Activated CD4-positive, alpha-beta T cell treated with anti-CD3 and anti-CD28 coated beads for 36 hours (primary cell): ENCODE measurements around the gene KCNK1. TPM values are rescaled to one million over a fixed set of nuclear protein-coding genes. Genes with fewer than 3 reads are reported as not detected.
"Not testable (repeated sequence)": the region's sequence is repeated elsewhere in the genome, so short reads cannot be mapped to it uniquely, and the experiment has no call there.

Source experiments
- ATAC-seq: fragments of 200-7000 bp; cut with Tn5 transposase; one replicate; pipeline ENCODE4 v1.10.0; 2021; ENCODE audit warnings: mild to moderate bottlenecking, moderate library complexity
- CTCF ChIA-PET: fragments of 350-600 bp; sonication (Branson Sonifier 250); formaldehyde crosslinking; loops from one replicate; lab custom pipeline; 2021; ENCODE audit warnings: antibody characterized with exemption; lab: Charles Lee
- POLR2A ChIA-PET: fragments of 350-600 bp; sonication (Branson Sonifier 250); formaldehyde crosslinking; loops from one replicate; lab custom pipeline; 2021; ENCODE audit warnings: antibody characterized with exemption, inconsistent platforms; lab: Charles Lee
- DNase-seq: peaks from one replicate; pipeline ENCODE4 v3.0.0-alpha.2; 2020
- H3K27ac Mint-ChIP-seq: one replicate; pipeline ENCODE4 v1.8.0; 2021; ENCODE audit warnings: mixed read lengths
- H3K27me3 Mint-ChIP-seq: one replicate; pipeline ENCODE4 v1.8.0; 2021; ENCODE audit warnings: mixed read lengths
- H3K36me3 Mint-ChIP-seq: one replicate; pipeline ENCODE4 v1.8.0; 2021; ENCODE audit warnings: low read depth, mixed read lengths
- H3K4me1 Mint-ChIP-seq: one replicate; pipeline ENCODE4 v1.8.0; 2021; ENCODE audit warnings: mixed read lengths
- H3K4me3 Mint-ChIP-seq: one replicate; pipeline ENCODE4 v1.8.0; 2021; ENCODE audit warnings: mild to moderate bottlenecking, moderate library complexity, mixed read lengths
- H3K9me3 Mint-ChIP-seq: one replicate; pipeline ENCODE4 v1.8.0; 2021; ENCODE audit warnings: low read depth, mixed read lengths
- intact Hi-C, 2 experiments: fragments of 100-400 bp; cut with DNase I in 1 of 2; cut with micrococcal nuclease in 1 of 2; formaldehyde crosslinking; loops; one replicate each; pipeline versions ENCODE4 v1.14.2 to v1.15.1; 2022 to 2024; cut with DNase I, micrococcal nuclease
- total RNA-seq, 2 experiments: library from RNA; stranded (reverse); gene quantifications; one replicate each; pipeline ENCODE4 v1.2.3, GENCODE V29; 2021

KCNK1 gene
- total RNA-seq, 2 experiments from 2014 or later, result 0.91 to 1.1 TPM

DNA sequence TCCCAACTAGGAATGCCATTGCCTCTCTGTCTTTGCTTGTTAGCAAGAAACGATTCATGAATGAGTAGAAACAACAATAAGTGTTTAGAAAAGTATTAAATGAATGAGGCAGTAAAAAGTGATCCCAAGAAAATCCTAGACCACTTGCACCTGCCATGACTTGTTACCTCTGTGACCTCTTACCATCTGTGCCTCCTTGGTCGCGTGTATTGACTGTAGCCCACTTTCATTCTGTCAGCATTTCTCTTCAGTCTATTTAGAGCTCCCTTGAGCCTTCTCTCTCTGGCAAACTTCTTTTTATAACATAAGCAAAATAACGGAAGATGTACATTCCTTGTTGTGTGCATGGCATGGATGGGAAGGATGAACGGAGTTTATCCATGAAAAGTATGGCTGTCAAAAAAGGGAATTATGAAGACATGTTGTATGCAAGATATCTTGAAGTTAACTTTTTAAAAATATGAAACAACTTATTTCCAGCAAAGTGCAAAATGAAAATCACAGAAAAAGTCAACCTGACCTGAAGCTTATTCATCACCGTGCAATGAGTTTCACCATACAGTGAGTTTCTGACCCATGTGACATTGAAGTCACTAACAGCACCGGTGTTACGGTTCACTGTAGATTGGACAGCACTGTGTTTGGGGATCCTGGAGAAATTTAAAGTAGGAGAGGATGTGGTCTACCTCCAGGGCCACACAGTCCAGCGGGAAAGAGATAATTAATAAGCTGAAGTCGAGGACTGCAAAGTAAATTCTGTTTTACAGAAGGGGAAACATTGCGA is 47.7 kb downstream of the KCNK1 start:
- ChIA-PET CTCF (no interaction called here), POLR2A (no interaction called here)
- intact Hi-C loops, result no loop called here
- H3K27me3 Mint-ChIP-seq, result peaks cover 8% of the 10 kb centered on the region
- no peaks in the 10 kb centered on the region for H3K36me3 Mint-ChIP-seq
- DNase-seq (no peak), ATAC-seq (no peak)
- H3K27ac Mint-ChIP-seq, result no peak overlapping the region
- no peaks in the 10 kb centered on the region for H3K9me3 Mint-ChIP-seq
- H3K4me1 Mint-ChIP-seq, result no peaks in the 10 kb centered on the region
- H3K4me3 Mint-ChIP-seq, result no peak overlapping the region

DNA sequence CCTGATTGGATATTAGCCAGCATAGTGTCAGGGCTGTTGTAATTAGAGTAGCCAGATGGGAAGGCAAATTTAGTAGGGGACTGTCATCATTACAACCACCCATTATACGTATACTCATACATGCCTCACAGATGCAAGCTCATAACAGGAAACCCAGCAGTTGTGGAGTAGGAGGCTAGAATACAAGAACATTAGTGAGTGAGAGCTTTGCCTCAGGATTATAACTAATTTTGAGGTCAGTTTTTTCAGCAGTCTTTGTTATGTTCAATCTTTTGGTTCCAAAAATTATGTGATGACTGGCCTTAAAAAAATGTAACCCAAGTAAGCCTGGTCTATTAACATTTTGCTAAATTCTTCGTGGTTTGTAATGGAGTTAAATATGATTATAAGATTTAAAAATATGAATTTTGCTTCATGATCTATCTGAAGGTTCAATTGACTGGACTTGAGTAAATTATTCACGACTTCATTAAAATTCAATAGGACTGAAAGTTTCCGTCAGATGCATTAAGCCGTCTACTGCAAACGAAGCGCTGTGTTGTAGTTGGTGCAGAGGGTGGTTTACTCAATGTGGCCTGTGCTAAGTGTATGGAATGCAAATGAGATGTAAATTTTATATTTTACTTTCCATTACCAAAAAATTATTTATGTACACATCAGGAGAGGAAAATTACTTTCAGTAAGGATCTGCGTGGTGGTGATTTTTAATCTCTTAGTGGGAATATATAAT is 48.8 kb downstream of the KCNK1 start:
- CTCF ChIA-PET, result no interaction called here
- Mint-ChIP-seq H3K4me3 (no peak overlapping the region), H3K36me3 (no peaks in the 10 kb centered on the region), H3K9me3 (no peaks in the 10 kb centered on the region), H3K27me3 (peaks cover 3% of the 10 kb centered on the region), H3K27ac (no peak overlapping the region), H3K4me1 (no peaks in the 10 kb centered on the region)
- ATAC-seq (no peak), DNase-seq (no peak)
- intact Hi-C loops, result no loop called here
- POLR2A ChIA-PET, result no interaction called here

DNA sequence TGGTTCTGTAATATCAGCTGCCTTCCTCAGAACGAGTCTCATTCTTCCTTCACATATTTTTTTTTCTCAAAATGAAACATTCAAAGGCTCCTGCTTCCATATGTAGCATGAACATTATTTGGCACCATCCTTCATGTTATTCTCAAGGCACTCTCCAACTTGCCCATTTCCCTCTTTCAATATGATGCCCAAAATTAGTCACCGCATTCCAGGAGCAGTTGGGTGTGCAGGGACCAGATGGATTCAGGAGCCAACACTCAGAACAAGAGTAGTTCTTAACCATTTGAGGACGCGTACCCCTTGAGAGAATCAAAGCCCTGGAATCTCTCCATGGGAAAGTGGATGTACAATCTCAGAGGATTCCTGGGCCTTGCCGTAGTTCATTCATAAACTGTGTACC is 50.3 kb downstream of the KCNK1 start:
- Mint-ChIP-seq H3K4me3 (no peak overlapping the region), H3K36me3 (no peaks in the 10 kb centered on the region), H3K4me1 (peaks cover 2% of the 10 kb centered on the region), H3K27me3 (peaks cover 3% of the 10 kb centered on the region), H3K9me3 (no peaks in the 10 kb centered on the region), H3K27ac (no peak overlapping the region)
- intact Hi-C loops, result no loop called here
- no peak for DNase-seq
- ChIA-PET CTCF (interaction anchor here (0.6 kb wide), 1 partner anchor 358 kb away, joined by 3 read pairs; no protein-coding TSS in a partner anchor), POLR2A (no interaction called here)
- ATAC-seq, result no peak

DNA sequence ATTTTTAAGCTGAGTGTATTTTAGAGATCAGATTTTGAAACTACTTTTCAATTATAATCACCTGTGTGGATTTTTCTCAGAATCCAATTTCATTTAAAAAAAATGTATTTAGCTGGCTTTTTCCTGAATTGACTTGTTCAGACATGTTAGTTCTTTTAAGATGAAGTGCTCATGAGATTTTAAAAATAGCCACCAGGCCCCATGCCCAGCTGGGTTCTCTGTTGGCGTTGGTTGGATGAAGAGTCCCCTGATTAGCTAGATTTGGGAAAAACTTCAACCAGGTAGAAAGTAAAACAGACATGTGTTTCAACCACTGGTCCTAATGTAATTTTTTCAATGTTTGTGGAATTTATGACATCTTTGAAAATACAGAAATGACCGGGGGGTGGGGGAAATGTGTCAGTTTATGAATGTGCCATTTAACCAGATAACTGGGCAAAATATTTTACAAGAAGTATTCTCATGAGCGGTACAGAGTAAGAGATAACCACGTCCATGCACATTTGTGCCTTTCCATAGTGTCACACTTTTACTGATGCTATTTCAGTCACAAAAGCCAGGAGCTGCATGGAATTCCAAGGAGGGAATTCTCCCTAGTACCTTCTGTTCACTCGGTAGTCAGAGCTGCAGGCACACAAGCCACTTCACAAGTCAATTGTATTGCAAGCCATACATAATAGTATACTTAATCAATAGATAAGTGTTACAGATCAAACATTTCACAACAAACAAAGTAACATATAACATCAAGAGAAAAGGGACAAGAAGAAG is 51.1 kb downstream of the KCNK1 start:
- no peak overlapping the region for H3K27ac Mint-ChIP-seq
- H3K27me3 Mint-ChIP-seq, result peaks cover 3% of the 10 kb centered on the region
- no peak overlapping the region for H3K4me3 Mint-ChIP-seq
- ATAC-seq (no peak), DNase-seq (no peak)
- POLR2A ChIA-PET, result interaction anchor here (0.7 kb wide), 1 partner anchor 158 kb away, joined by 3 read pairs; no protein-coding TSS in a partner anchor
- H3K9me3 Mint-ChIP-seq, result no peaks in the 10 kb centered on the region
- peaks cover 2% of the 10 kb centered on the region for H3K4me1 Mint-ChIP-seq
- CTCF ChIA-PET, result interaction anchor here (0.6 to 1.3 kb wide), 2 partner anchors 8 to 296 kb away, joined by 3 to 5 read pairs; no protein-coding TSS in a partner anchor
- intact Hi-C loops, result no loop called here
- H3K36me3 Mint-ChIP-seq, result no peaks in the 10 kb centered on the region

DNA sequence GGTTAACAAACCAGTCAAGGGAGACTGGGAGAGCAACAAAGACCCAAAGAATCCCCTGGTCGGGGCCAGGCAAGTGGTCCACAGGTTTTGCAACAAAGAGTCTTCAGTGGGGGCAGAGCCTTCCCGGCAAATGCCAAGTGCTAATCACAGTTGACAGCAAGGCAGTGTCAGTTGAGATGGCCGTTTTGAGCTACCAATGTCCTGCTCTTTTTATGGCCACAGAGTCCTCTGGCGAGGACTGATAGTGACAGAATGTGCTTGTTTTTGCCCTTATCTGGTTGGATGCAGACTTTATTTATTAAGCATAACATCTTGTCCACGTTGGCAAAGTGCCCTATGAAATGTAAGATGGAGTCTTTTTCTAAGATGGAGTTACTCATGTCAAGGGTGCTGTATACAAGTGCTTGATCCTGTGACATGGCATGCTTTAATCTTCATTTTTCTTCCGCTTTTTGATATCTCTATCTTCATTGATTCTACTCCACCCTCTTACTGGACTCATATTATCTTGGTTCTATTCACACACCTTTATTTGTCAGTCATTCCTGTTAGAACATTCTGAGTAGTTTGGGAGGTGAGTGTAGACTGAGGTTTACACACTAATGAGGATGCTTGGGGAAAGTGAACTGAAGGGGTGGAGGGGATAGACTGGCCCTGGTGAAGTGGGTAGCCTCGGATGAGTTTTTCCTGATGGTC is 51.8 kb downstream of the KCNK1 start:
- ATAC-seq (no peak), DNase-seq (no peak)
- POLR2A ChIA-PET, result no interaction called here
- Mint-ChIP-seq H3K36me3 (no peaks in the 10 kb centered on the region), H3K9me3 (no peaks in the 10 kb centered on the region), H3K27me3 (peaks cover 3% of the 10 kb centered on the region), H3K4me3 (no peak overlapping the region), H3K27ac (no peak overlapping the region), H3K4me1 (peaks cover 2% of the 10 kb centered on the region)
- intact Hi-C loops, result no loop called here
- CTCF ChIA-PET, result interaction anchor here (0.6 to 1.3 kb wide), 2 partner anchors 9 to 296 kb away, joined by 3 to 5 read pairs; no protein-coding TSS in a partner anchor

DNA sequence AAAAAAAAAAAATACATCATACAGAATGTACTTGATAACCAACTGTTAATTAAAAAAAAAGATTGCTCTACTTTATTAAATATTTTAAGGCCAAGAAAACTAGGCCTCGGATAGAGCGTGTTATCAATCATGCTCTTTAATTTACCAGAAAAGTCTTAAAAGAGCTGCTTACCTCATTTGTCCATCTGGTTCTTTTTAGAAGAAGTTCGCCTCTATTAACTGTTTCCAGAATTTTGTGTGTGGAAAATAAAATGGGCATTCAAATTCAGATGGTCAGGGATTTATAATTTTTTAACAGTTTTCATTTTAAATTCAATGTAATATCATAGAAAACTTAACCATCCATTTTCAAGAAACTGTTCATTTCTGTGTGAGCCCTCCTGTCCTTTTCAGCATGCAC is 53.8 kb downstream of the KCNK1 start:
- ChIA-PET CTCF (no interaction called here), POLR2A (no interaction called here)
- peaks cover 7% of the 10 kb centered on the region for H3K27me3 Mint-ChIP-seq
- no peak overlapping the region for H3K27ac Mint-ChIP-seq
- no peaks in the 10 kb centered on the region for H3K36me3 Mint-ChIP-seq
- no peak overlapping the region for H3K4me3 Mint-ChIP-seq
- peaks cover 2% of the 10 kb centered on the region for H3K4me1 Mint-ChIP-seq
- DNase-seq (no peak), ATAC-seq (no peak)
- intact Hi-C loops, result loop anchor here in 1 of 2 experiments (2.0 kb wide), 1 partner anchor 69 kb away; no protein-coding TSS in a partner anchor
- no peaks in the 10 kb centered on the region for H3K9me3 Mint-ChIP-seq

DNA sequence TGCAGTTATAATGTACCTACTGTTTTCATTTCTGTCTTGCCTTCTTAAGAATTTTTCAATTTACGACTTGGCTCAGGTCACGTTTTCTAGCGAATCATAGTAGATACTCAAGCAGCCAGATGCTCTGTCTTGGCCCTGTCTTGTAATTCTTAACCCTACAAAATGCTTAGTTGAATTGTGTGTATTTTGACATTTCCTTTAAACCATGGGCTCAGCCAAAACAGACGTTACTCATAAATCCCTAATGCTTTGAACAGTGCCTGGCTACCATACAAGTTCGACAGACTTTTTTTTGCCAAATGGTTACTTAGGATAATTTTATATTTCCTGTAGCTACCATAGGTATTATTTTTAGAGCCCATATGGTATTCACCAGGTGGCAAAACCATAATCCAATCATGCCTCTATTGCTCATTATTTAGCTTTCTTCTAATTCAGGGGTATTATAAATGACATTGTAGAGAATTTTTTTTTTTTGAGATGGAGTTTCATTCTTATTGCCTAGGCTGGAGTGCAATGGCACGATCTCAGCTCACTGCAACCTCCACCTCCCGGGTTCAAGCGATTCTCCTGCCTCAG is 54.3 kb downstream of the KCNK1 start:
- Mint-ChIP-seq H3K27ac (no peak overlapping the region), H3K27me3 (peaks cover 12% of the 10 kb centered on the region)
- POLR2A ChIA-PET, result no interaction called here

DNA sequence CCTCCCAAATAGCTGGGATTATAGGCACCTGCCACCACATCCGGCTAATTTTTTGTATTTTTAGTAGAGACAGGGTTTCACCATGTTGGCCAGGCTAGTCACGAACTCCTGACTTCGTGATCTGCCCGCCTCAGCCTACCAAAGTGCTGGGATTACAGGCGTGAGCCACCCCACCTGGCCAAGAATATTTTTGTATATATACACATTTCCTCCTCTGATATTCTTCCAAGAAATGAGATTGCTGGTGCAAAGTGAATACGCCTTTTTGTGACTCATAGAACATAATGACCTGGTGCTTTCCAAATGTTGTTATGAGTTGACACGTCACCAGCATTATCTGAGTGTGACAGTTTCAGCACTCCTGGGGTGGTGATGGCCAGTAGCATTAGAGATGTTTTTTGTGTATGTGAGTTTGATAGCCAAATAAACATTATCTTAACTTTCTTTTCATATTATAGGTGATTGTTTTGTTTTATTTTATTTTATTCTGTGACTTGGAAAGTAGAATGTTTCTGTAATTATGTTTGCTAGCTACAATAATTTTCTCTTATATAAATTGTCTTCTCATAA is 54.9 kb downstream of the KCNK1 start:
- Mint-ChIP-seq H3K4me1 (peaks cover 2% of the 10 kb centered on the region), H3K27ac (no peak overlapping the region), H3K4me3 (no peak overlapping the region), H3K27me3 (peaks cover 17% of the 10 kb centered on the region), H3K9me3 (no peaks in the 10 kb centered on the region), H3K36me3 (no peaks in the 10 kb centered on the region)
- peak; percentile 17 for DNase-seq
- peak; percentile 86 for ATAC-seq
- intact Hi-C loops, result loop anchor here in 1 of 2 experiments (2.0 kb wide), 1 partner anchor 70 kb away; no protein-coding TSS in a partner anchor
- CTCF ChIA-PET, result no interaction called here
- POLR2A ChIA-PET, result no interaction called here

More for the DNA sequence above, 54.3 kb downstream of the KCNK1 start:
- no peaks in the 10 kb centered on the region for H3K9me3 Mint-ChIP-seq
- intact Hi-C loops, result loop anchor here in 1 of 2 experiments (2.0 kb wide), 1 partner anchor 69 kb away; no protein-coding TSS in a partner anchor
- DNase-seq (no peak), ATAC-seq (no peak)
- CTCF ChIA-PET, result no interaction called here
- no peak overlapping the region for H3K4me3 Mint-ChIP-seq
- peaks cover 2% of the 10 kb centered on the region for H3K4me1 Mint-ChIP-seq
- no peaks in the 10 kb centered on the region for H3K36me3 Mint-ChIP-seq

DNA sequence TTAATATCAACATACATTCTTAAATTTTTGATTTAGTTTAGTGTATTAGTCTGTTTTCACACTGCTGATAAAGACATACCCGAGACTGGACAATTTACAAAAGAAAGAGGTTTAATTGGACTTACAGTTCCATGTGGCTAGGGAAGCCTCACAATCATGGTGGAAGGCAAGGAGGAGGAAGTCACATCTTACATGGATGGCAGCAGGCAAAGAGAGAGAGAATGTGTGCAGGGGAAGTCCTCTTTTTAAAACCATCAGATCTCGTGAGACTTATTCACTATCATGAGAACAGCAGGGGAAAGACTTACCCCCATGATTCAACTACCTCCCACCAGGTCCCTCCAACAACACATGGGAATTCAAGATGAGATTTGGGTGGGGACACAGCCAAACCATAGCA is 56.5 kb downstream of the KCNK1 start:
- H3K9me3 Mint-ChIP-seq, intact Hi-C loops, H3K4me1 Mint-ChIP-seq, H3K36me3 Mint-ChIP-seq, POLR2A ChIA-PET, H3K27ac Mint-ChIP-seq, CTCF ChIA-PET, H3K4me3 Mint-ChIP-seq, DNase-seq, ATAC-seq: not testable (repeated sequence)
- peaks cover 22% of the 10 kb centered on the region for H3K27me3 Mint-ChIP-seq

DNA sequence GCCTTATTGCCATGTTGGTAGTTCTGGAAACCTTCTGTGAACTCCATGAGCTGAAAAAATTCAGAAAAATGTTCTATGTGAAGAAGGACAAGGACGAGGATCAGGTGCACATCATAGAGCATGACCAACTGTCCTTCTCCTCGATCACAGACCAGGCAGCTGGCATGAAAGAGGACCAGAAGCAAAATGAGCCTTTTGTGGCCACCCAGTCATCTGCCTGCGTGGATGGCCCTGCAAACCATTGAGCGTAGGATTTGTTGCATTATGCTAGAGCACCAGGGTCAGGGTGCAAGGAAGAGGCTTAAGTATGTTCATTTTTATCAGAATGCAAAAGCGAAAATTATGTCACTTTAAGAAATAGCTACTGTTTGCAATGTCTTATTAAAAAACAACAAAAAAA is 57.4 kb downstream of the KCNK1 start:
- peaks cover 2% of the 10 kb centered on the region for H3K4me1 Mint-ChIP-seq
- intact Hi-C loops, result no loop called here

More for the DNA sequence above, 57.4 kb downstream of the KCNK1 start:
- POLR2A ChIA-PET, result no interaction called here
- CTCF ChIA-PET, result no interaction called here
- H3K36me3 Mint-ChIP-seq, result no peaks in the 10 kb centered on the region
- no peak overlapping the region for H3K27ac Mint-ChIP-seq
- H3K9me3 Mint-ChIP-seq, result no peaks in the 10 kb centered on the region
- H3K27me3 Mint-ChIP-seq, result peaks cover 22% of the 10 kb centered on the region
- H3K4me3 Mint-ChIP-seq, result no peak overlapping the region
- ATAC-seq (no peak), DNase-seq (no peak)
